PC-9 (cell line): ENCODE measurements around the gene DFFA. TPM values are rescaled to one million over a fixed set of nuclear protein-coding genes. Genes with fewer than 3 reads are reported as not detected.

ENCODE experiments used
- BruUV-seq: library from RNA; stranded (reverse); fragments of 400-500 nt; replicated peaks from 2 replicates; lab custom pipeline; 2021; lab: Mats Ljungman, UMichigan
- CTCF ChIA-PET: fragments of 300-600 bp; sonication (Branson Sonifier 250); formaldehyde crosslinking; loops from one replicate; lab custom pipeline; 2022; ENCODE audit warnings: antibody characterized with exemption; lab: Charles Lee
- POLR2A ChIA-PET: fragments of 300-600 bp; sonication (Branson Sonifier 250); formaldehyde crosslinking; loops from one replicate; lab custom pipeline; 2022; ENCODE audit warnings: antibody characterized with exemption; ENCODE audit not compliant: unreplicated experiment; lab: Charles Lee
- DNase-seq, 2 experiments: peaks; one replicate each; pipeline versions ENCODE4 v3.0.0 to v3.0.0-alpha.2; 2015 to 2022; ENCODE audit warnings: mixed read lengths in 1 of 2
- H2AFZ ChIP-seq: fragments of 200-600 bp; sonication (generic); 2 replicates; pipeline ENCODE4 v1.8.1; 2017; ENCODE audit warnings: antibody characterized with exemption
- H3F3A ChIP-seq: fragments of 200-600 bp; sonication (generic); 2 replicates; pipeline ENCODE4 v1.8.1; 2017; ENCODE audit warnings: antibody characterized with exemption, mild to moderate bottlenecking, low read depth; ENCODE audit not compliant: insufficient read depth
- H3K27ac ChIP-seq: fragments of 200-600 bp; sonication (generic); 2 replicates; pipeline ENCODE4 v1.6.1; 2016; ENCODE audit warnings: mixed run types
- H3K27me3 ChIP-seq: fragments of 200-600 bp; sonication (generic); 2 replicates; pipeline ENCODE4 v1.6.1; 2016; ENCODE audit warnings: low read depth, mixed run types; ENCODE audit not compliant: insufficient read depth
- H3K36me3 ChIP-seq: fragments of 200-600 bp; sonication (generic); 2 replicates; pipeline ENCODE4 v1.6.1; 2016; ENCODE audit warnings: low read depth, mixed run types
- H3K4me1 ChIP-seq: fragments of 200-600 bp; sonication (generic); replicated peaks from 2 replicates; pipeline ENCODE4 v1.6.1; 2016; ENCODE audit warnings: mixed run types; ENCODE audit not compliant: insufficient read depth
- H3K4me2 ChIP-seq: fragments of 200-600 bp; sonication (generic); 2 replicates; pipeline ENCODE4 v1.6.1; 2017; ENCODE audit warnings: mixed run types
- H3K4me3 ChIP-seq: fragments of 200-600 bp; sonication (generic); 2 replicates; pipeline ENCODE4 v1.6.1; 2016; ENCODE audit warnings: mixed run types
- H3K79me2 ChIP-seq: fragments of 200-600 bp; sonication (generic); 2 replicates; pipeline ENCODE4 v1.6.1; 2017; ENCODE audit warnings: low read depth, mixed run types
- H3K9me2 ChIP-seq: fragments of 200-600 bp; sonication (generic); 2 replicates; pipeline ENCODE4 v1.8.1; 2017; ENCODE audit warnings: mild to moderate bottlenecking; ENCODE audit not compliant: insufficient read depth
- H3K9me3 ChIP-seq: fragments of 200-600 bp; sonication (generic); 2 replicates; pipeline ENCODE4 v1.8.1; 2016; ENCODE audit warnings: low read depth; ENCODE audit not compliant: insufficient read depth
- H4K20me1 ChIP-seq: fragments of 200-600 bp; sonication (generic); 2 replicates; pipeline ENCODE4 v1.8.1; 2017; ENCODE audit not compliant: insufficient read depth
- CTCF ChIP-seq: fragments of 200-600 bp; sonication (generic); conservative IDR thresholded peaks from 2 replicates; pipeline ENCODE4 v1.6.1; 2017; ENCODE audit warnings: mixed run types, antibody characterized with exemption, mild to moderate bottlenecking, moderate library complexity
- EZH2 ChIP-seq: fragments of 200-600 bp; sonication (generic); IDR thresholded peaks from 2 replicates; pipeline ENCODE4 v1.8.0; 2017; ENCODE audit warnings: antibody characterized with exemption, low read depth
- intact Hi-C: fragments of 100-400 bp; cut with micrococcal nuclease; formaldehyde crosslinking; loops from one replicate; pipeline ENCODE4 v1.10.0; 2022; ENCODE audit not compliant: unreplicated experiment
- total RNA-seq: library from RNA; stranded (reverse); gene quantifications from 2 replicates; pipeline ENCODE4 v1.2.3, GENCODE V29; 2021

The DFFA gene
- total RNA-seq, 1 experiment from 2014 or later, result 35.2 TPM

- Histone ChIP-seq H3K9me3 (no peaks in the 10 kb centered on the region), H3K4me1 (no peaks in the 10 kb centered on the region), H3K79me2 (no peaks in the 10 kb centered on the region), H3K9me2 (no peaks in the 10 kb centered on the region), H3K27ac (no peak overlapping the region), H3K4me3 (no peak overlapping the region), H3F3A (no peaks in the 10 kb centered on the region), H3K4me2 (no peak overlapping the region), H2AFZ (no peak overlapping the region), H4K20me1 (no peaks in the 10 kb centered on the region), H3K27me3 (no peaks in the 10 kb centered on the region), H3K36me3 (no peaks in the 10 kb centered on the region)
- DNase-seq, result no peak
- POLR2A ChIA-PET, result no interaction called here
- TF ChIP-seq CTCF (no peak), EZH2 (no peak)
- BruUV-seq, result no TSS peak
- CTCF ChIA-PET, result no interaction called here
- intact Hi-C loops, result no loop called here
These were observed 21.5 kb downstream of the DFFA start for GRCh38 chr1:10450836-10451235.

- ChIA-PET POLR2A (no interaction called here), CTCF (no interaction called here)
- DNase-seq, result no peak
- Histone ChIP-seq H3F3A (no peaks in the 10 kb centered on the region), H2AFZ (no peak overlapping the region), H3K27me3 (no peaks in the 10 kb centered on the region), H3K79me2 (no peaks in the 10 kb centered on the region), H3K9me2 (no peaks in the 10 kb centered on the region), H3K36me3 (no peaks in the 10 kb centered on the region), H3K27ac (no peak overlapping the region), H3K4me1 (no peaks in the 10 kb centered on the region), H3K4me2 (no peak overlapping the region), H3K9me3 (no peaks in the 10 kb centered on the region), H3K4me3 (no peak overlapping the region), H4K20me1 (no peaks in the 10 kb centered on the region)
- intact Hi-C loops, result no loop called here
- no peak for TF ChIP-seq CTCF
- no TSS peak for BruUV-seq
These were observed 22.0 kb downstream of the DFFA start for GRCh38 chr1:10450156-10450814.

- CTCF ChIA-PET, result no interaction called here
- Histone ChIP-seq H3K27me3 (no peaks in the 10 kb centered on the region), H2AFZ (no peak within 1 kb of the TSS), H3K4me3 (no peak within 1 kb of the TSS), H3K36me3 (no peaks in the 10 kb centered on the region), H4K20me1 (no peaks in the 10 kb centered on the region), H3K79me2 (no peaks in the 10 kb centered on the region), H3K27ac (no peak within 1 kb of the TSS), H3K4me2 (no peak within 1 kb of the TSS), H3K9me3 (no peaks in the 10 kb centered on the region), H3F3A (no peaks in the 10 kb centered on the region), H3K4me1 (no peaks in the 10 kb centered on the region), H3K9me2 (no peaks in the 10 kb centered on the region)
- no peak for DNase-seq
- BruUV-seq, result no TSS peak
- TF ChIP-seq EZH2 (no peak), CTCF (no peak)
- intact Hi-C loops, result no loop called here
- POLR2A ChIA-PET, result no interaction called here
These were observed 22.6 kb downstream of the DFFA start, which contains the start of gene CORT for GRCh38 chr1:10449751-10450150. CORT (plus strand) TSS chr1:10450031; CDS start chr1:10450224, 193 bp downstream.
